ENCODE data around the gene ETS2.

DNA sequence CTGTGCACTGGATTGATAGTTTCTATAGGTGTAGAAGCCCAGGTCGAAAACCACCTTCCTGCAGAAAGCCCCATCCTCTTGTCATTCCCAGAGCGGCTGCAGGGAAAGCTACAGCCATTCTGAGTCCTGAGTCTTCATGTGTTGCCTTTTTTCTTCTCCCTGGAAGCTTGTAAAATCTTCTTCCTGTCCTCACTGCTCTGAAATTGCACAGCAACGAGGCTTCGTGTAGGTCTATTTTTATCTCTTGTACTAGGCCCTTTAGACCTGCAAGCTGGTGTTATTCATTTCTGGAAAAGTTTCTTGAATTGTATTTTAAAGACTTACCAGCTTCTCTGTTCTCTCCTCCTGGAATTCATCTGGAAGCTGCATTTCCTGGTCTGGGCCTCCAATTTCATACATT lies 44.2 kb upstream of the ETS2 start:
- TF ChIP-seq CTCF (IDR thresholded peaks at IDR 0.05) = no peak
- TF ChIP-seq POLR2A (IDR thresholded peaks at IDR 0.05) = no peak
